HG02852 (cell line): ENCODE data around the gene RUNX2.

Experiments used
- ATAC-seq: cut with Tn5 transposase; IDR thresholded peaks from one replicate; pipeline ENCODE4 v1.9.1; 2021; ENCODE audit warnings: mild to moderate bottlenecking, moderate library complexity; ENCODE audit not compliant: unreplicated experiment

RUNX2 gene

DNA sequence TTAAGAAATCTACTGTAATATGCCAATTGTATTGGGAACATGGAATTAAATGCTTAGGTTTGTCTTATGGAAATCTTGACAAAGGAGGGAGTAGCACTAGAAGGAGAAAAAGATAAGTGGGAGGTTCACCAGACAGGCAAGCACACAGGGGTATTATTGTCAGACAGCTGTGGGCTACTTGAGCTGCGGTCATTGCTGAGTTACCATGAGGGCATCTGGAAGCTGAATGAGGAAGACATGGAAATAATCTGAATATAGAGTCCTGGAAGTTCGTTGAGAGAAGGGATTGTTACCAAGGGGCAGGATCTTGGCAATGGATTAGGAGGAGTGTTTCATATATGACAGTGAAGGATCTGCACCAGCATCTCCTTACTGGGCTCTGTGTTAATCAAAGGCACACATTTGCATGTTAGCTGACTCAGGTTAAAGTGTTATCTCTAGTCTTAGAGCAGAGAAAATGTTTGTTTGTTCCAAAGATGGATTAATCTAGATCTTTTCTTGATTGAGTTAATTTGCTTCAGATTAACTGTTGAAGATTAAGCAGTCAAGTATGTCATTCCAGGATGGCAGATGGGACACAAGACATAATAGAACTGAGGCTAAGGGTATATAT, 102.6 kb downstream of the RUNX2 start:
- ATAC-seq = no peak

DNA sequence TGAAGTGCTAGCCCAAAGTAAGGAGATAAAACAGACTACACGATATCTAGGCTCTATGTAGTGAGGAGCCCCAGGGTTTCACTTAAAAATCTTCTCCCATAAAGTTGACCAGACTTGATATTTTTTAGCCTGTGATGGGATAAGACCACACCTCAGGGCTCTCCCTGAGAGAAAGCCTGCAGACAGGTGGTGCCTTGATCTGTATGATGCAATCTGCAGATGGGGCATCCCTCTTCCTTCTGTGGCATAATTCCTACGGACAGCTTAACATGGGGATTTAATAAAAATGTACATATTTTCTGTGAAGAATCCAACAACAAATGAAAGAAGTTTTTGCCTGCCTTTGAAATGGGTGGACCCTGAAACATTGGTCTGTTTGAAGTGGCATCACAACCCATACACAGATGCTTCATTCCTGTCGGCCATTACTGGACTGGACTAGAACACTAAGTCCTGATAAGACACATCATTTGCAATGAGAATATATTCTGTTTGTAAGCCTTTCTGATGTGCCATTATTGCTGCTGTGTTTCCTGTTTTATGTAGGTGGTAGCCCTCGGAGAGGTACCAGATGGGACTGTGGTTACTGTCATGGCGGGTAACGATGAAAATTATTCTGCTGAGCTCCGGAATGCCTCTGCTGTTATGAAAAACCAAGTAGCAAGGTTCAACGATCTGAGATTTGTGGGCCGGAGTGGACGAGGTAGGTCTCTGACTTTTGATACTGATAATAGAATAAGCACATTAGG, 103.4 kb downstream of the RUNX2 start:
- ATAC-seq = no peak

DNA sequence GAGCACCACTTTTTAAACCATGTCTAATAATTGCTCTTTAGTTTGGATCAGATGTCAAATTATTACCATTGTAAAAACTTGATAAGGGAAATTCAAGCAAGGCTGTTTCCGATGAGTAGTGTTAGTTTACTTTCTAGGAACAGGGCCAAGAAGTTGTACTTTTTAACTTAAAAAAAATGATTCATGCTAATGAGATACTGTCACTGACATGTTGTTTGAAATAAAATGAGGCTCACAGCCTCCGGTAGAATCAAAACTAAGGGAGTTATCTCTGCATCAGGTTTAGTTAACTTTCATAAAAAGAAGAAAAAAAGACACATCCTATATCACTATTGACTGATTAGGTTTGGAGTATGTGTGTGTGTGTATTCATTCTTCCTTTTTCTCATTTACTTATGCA, 104.8 kb downstream of the RUNX2 start:
- ATAC-seq = no peak

DNA sequence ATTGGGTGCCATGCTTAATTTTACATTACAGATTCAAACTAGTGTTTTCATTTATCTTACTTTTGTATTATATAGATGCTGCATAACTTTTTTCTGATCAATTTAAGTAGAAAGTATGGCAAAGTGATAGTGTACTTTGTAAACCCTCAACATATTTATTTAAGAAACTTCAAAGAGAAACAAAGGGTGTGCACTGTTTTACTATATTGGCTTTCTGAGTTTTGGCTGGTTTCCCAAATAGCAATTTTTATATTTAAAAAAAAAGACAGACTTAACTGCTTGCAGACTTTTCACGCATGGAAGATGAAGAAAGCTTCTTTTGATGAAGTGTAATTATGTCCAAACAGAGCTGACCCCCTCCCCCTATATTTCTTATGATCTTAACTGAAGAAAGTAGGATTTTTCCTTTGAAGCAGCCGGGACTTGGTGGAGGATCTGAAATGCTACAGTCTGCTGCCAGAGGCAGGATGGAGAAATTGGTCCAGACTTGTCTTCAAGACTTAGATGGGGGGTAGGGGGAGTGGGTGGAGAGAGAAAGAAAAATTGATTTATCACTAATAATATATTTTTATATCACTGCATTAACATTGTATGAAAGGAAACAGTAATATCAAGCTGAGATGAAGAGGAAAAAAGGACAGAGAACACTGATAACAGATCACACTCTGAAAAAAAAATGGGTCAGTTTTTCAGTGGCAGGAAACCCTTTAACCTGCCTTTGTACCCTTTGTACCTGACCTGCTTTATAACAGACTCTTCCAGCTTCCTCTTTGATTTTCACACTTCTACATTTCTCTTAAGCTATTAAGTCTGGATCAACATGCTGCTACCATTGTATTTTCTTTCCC, 105.6 kb downstream of the RUNX2 start:
- no peak for ATAC-seq

DNA sequence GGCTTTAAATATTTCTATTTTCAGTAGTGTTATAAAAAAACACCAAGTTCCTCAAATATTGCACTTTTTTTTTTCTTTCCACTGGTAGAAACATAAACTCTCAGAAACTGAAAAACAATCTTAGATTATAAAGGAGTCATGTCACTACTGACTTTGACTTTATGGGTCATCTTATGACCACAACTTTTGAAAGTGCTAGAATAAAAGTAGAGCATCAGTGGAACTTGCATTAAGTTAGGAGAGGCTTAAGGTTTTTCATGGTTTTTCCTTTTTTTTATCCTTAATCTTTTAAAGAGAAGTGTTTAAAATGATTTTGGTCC, 106.2 kb downstream of the RUNX2 start:
- ATAC-seq = no peak

DNA sequence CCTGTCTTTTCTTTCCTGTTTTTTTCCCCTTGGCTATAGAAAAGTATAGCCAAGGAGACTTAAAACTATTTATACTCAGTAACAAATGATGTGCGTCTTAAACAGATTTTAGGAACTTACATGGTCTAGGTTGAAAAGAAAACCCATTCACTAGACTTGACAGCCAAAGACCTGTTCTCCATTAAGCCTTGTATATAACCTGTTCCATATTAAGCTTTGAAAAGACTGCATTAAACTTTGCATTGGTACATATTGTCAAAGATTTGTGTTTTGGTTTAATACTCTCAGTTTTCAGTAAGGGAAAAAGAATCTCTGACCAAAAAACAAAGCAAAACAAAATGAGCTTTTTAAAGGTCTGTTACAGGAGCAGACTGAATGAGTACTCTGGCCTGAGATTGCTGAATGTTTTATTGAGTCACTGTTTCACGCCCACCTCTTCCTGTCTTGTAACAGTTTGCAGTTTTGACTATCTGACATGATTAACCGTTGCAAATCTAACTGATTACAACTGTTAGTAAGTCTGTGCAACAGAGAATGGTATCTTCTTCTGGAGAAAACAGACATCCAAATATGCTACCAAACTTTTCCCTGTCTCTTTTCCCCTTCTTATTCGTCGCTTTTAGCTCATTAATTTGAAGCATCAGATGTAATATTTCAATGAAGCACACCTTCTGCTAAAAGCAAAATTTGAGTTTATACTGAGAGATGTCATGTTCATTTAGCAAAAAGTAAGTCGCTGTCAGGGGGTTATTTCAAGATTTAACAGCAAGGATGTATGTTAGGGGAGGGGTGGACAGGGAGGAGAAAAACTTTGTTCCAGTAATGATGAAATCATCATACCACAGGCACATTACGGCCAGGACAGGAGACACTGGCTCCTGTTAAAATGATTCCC, 108.7 kb downstream of the RUNX2 start:
- peak; percentile 76 for ATAC-seq

DNA sequence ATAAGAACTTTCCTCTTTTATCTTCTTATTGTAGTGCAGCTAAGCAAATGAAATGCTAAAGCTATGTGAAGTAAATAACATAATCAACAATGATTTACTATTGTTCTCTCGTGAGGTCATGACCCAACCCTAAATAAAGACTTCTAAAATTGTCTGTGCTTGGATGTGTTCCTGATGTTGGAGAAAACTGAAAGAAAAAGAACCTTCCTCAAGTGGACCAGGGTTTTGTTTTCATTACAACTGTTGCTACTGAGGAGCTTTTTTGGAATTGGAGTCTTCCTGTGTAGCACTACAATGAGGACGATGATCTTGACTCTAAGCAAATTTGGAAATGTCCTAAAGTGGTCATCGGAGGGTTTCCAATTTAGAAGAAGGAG, 109.3 kb downstream of the RUNX2 start:
- no peak for ATAC-seq

DNA sequence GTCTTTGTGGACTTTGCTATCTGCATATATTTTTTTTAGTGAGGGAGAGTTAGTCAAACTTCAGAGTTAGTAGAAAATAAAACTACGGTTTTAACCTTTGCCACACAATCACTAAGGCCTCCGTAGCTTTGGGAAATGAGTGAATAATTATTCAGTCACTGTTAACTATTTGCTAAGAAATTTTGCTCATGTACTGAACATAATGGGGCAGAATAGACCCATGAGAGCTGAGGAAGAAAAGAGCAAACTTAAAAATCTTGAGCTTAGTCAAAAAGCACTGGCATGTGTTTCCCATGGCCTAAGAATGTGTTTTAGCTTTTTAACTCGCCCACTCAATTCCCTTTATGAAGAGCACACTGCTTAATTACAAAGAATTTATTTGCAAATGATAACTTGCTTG, 110.0 kb downstream of the RUNX2 start:
- no peak for ATAC-seq

DNA sequence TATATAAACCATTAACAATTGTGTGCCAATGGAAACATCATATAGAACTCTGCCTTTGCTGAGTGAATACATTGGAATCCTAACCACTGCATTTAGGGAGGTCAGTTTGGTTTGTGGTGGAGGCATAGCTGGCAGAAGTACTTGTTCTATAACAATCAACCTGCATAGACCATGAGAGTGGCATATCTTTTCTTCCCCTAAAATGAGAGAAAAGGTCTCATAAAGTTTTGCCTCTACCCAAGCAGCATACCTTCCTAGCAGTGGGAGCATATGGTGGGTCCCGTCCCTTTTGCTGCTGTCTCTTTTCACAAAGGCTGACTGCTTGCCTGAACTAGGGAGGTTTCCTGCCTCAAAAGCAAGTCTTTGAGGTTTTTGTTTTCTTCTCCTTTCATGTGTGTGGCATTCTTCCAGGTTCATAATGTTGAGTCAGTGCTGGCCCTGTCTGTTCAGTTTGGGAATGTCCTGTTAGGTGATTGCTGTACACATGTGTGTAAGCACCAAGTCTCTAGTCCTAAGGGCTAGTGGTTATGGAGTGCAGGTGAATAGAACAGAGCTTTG, 110.8 kb downstream of the RUNX2 start:
- no peak for ATAC-seq

DNA sequence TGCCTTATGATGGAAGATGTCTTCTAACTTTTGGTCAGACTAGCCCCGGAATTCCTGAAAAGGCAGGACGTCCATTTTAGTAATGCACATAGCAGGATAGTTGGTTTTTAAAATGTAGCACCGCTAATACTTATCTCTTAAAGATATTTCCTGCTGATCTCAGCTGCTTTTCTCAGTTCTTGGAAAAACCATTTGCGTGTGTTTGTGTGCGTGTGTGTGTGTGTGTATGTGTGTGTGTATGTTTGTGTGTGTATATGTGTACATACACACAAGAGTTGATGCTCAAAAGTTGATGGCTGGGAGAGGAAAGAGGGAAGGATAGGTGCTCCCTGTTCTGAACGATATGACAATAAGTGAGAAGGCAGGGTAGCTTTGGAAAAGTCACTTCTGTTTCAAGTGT, 111.3 kb downstream of the RUNX2 start:
- no peak for ATAC-seq

DNA sequence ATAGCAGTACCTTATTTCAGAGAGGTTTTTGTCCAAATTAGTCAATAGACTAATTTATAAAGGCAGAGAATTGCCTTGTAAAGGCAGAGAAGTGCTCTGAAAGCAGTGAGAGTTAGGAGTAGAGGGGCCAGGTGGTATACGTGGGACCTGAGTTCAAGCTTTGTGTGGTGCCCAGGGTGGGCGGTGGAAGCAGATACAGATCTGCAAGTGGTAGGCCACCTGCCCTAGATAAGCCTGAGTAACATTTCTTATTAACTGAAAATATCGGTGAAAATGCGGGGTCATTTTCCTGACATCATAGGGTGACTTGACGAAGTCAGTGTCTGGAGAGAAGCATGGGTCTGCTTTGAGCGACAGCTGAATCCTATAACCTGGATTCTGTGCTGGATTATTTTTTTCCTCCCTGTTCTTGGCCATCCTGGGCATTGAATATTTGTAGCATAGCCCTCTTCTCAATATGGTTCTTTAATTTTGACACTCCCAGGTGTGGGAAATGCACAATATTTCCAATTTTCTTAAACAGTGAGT, 111.8 kb downstream of the RUNX2 start:
- ATAC-seq = no peak

DNA sequence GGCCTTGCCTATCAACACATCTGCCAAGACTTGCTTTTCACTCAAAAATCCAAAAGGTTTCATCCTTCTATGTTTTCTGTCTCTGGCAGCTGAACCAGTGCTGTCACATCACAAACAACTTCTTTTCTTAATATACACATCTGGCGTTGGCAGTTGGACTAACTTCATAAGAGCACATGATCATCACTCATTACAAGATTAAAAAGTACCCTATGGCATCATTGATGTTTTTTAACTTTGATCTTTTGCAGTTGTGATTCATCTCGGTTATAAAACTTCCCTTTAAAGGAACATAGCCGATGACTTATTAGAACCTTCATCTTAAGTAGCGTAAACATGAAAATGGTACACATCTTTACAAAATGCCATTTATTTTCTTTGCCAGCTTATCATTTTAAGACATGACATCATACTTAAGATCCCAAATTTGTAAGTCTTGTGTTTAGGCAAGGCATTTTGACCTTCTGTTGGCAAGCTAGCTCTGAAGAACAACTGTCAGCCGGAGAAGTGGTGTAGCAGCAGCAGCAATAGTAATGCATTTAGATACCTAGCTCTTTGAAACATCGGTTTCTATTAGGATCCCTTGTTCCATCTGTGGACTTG, 113.8 kb downstream of the RUNX2 start:
- ATAC-seq = no peak

DNA sequence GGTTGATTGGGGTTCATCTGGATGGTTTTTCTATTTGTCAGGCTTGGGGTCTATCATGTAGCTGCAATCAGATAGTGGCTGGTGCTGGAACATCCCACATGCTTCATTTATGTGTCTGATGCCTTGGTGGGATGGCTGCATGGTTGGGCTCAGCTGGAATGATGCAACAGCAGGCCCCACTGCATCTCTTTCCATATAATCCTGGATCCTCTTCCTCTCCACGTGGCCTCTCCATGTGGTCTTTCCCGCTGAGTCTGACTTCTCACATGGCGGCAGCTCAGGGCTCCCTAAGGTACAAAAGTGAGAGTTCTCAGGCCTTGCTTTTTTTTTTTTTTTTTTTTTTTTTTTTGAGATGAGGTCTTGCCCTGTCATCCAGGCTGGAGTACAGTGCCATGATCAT, 114.6 kb downstream of the RUNX2 start:
- no peak for ATAC-seq

DNA sequence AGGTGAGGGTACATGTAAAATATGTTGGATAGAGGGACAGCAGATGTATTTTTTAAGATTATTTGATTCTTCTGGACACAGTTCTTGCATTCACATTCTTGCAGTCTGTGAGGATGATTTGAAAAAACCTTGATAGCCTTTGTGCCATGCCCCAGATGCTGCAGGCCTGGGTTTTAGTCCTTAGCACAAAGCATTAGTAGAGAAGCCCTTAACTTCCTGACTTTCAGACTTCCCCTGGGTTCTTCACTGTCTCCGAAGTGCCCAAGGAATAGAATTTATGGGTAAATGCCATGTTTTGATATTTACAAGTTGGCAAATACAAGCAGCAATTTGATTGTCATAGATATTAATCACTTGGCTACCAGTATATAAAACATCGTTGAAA, 117.2 kb downstream of the RUNX2 start:
- ATAC-seq = no peak

DNA sequence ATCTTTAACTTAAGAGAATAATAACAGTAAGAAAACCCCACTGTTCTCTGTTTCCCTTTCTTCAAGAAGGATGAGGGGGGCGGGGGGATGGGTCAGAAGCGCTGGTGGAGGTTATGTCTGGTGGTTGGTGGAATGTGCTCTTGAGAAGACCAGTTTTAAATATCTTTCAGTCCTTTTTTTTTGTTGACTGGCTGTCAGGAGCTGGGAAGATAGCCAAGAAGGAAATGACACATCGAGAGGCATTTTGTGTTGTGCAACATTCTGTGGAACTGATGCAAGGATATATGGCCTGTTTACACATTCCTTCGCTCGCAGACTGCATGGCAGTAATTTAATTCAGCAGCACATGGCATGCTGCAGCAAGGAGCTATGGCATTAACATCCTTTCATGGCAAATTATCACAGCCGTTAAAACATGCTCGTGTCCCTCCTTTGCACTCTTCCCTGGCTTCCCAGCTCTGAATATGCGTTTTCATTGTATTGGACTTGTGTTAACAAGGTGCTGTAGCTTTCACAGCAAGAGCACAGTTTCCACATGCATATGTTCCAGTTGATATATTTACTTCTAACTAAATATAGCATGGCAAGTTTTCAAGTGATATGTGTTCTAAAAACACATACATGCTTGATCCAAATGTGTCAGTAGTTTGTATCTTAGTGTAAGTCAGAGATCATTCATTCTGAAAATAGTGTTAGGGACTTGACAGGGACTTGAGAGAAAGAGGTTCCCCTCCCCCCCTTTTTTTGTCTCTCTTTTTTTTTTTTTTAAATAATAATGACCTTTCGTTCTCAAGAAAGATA, 117.8 kb downstream of the RUNX2 start:
- ATAC-seq = no peak

DNA sequence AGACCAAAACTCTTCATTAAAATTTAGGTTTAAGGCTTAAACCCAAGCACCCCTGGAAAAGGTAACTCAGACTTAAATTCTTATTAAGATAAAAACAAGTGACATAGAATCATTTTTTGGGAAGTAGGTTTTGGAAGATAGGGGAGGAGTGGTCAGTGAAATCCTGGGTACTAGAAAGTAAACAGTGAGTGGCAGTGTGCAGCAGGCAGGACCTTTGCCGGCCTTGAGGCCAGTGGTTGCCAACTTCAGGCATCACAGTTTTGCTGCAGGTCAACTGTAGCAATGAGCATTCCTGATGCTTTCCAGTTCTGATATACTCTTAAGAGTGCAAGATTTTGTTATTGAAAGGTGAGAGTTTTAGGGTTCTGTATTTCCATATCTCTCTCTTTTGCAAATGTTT, 118.9 kb downstream of the RUNX2 start:
- ATAC-seq = no peak

DNA sequence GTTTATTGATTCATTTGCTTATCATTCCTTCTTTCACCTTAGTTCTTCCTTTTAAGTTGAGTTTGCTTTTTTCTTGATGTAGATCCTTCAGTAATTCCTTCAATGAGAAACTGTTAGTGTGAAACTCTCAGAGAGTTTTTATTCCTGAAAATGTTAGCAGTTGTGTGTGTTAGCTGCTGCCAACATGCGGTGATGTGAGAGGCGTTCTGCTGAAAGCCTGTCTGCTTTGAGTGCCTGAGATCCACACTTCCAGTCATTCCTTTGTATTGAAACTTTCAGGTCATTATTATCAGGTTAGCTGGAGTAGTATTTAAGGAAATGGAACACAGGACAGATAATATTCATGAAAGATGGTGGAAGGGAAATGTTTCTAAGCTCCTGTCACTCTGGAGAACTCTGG, 119.6 kb downstream of the RUNX2 start:
- ATAC-seq = no peak

DNA sequence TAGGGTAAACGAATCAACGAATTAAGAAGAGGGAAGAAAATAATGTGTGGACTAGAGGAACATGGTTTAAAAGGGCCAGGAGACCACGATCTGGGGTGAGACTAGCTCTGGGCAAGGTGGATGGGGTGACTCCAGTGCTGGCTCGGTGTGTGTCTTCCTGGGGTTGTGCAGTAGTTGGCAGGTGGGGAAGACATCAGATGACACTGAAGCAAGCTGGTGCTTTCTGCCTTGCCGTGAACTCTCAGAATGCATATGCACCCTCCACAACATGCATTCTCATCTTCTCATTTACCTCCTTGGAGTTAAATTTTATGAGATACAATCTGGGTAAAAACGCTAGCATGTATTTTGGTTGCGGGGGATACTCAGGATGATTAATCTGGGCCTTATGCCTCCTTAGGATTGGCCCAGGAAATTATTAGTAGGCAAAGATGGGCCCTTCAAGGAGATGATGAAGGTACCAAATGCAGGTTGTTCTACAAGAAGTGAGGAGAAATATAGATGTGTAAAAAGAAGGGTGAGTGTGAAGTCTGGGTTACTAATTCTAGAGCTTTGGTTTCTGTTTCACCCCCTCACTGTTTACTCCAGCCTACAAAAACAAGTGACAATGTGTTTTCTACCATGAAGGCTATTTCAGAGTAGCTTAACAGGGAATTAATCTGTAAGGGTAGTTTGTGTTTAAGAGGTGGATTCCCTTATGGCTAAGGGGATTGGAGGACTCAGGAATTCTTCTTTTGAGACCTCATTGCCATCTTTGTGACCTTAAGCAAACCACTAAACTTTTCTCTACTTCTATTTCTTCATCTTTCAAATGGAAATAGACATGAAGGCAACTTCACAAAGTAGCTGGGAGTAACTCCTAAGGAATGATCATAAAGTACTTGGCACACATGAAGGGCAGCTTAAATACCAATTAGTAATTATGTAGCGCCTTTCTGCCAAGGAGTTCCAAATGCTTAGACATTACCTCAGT, 120.6 kb downstream of the RUNX2 start:
- ATAC-seq = no peak
